K562 (cell line): ENCODE results near the gene GPR157. TPM values are rescaled to one million over a fixed set of nuclear protein-coding genes. Genes with fewer than 3 reads are reported as not detected.

Source experiments
- ATAC-seq: fragments of 200-7000 bp; cut with Tn5 transposase; 3 replicates; pipeline ENCODE4 v1.9.1; 2020; ENCODE audit warnings: moderate library complexity
- BruUV-seq: library from RNA; stranded (reverse); fragments of 400-500 nt; replicated peaks from 2 replicates; lab custom pipeline; 2021; lab: Mats Ljungman, UMichigan
- CTCF ChIA-PET: fragments of 300-600 bp; formaldehyde crosslinking; extraction: SDS; loops from one replicate; lab custom pipeline; 2021; ENCODE audit warnings: low intra/inter-chr PET ratio; lab: Yijun Ruan, JAX
- POLR2A ChIA-PET: fragments of 300-600, 350-650 bp; sonication (Branson Sonifier 250); formaldehyde crosslinking; extraction: SDS; loops from one replicate; lab custom pipeline; 2021; ENCODE audit warnings: antibody characterized with exemption, inconsistent platforms; lab: Yijun Ruan, JAX
- DNase-seq, 4 experiments: peaks; one replicate each; pipeline versions ENCODE4 v3.0.0 to v3.0.0-alpha.2; 2011 to 2018; ENCODE audit warnings: low spot score in 3 of 4, mixed read lengths in 3 of 4; ENCODE audit errors: extremely low read depth in 1 of 4
- FAIRE-seq: peaks from 2 replicates; lab custom pipeline; 2011; peaks lifted over from hg19 to GRCh38; lab: Jason Lieb, UNC
- H2AFZ ChIP-seq: 2 replicates; pipeline ENCODE4 v1.6.0; 2011; ENCODE audit warnings: low read depth, low read length, control low read depth, inconsistent platforms
- H3K27ac ChIP-seq: fragments of 200-600 bp; 3 replicates; pipeline ENCODE4 v1.8.0; 2011; ENCODE audit warnings: low read depth, mild to moderate bottlenecking, control low read depth, inconsistent platforms, low read length, moderate library complexity, mixed read lengths; ENCODE audit errors: extremely low read depth
- H3K27me3 ChIP-seq, 2 experiments: fragments of 300-600 bp in 1 of 2; 2 replicates in 1 of 2; 3 replicates in 1 of 2; pipeline versions ENCODE4 v1.6.0 to v1.8.0; 2011; ENCODE audit warnings: inconsistent platforms in 2 of 2, low read length in 2 of 2, mild to moderate bottlenecking in 1 of 2, mixed read lengths in 1 of 2, moderate library complexity in 1 of 2; ENCODE audit not compliant: control insufficient read depth in 2 of 2, insufficient read depth in 2 of 2
- H3K36me3 ChIP-seq: fragments of 300-600 bp; 3 replicates; pipeline ENCODE4 v1.8.0; 2011; ENCODE audit warnings: mild to moderate bottlenecking, low read length, inconsistent platforms; ENCODE audit not compliant: control insufficient read depth, insufficient read depth
- H3K4me1 ChIP-seq, 2 experiments: fragments of 200-600 bp in 1 of 2; replicated peaks in 1 of 2; 2 replicates in 1 of 2; 3 replicates in 1 of 2; pipeline versions ENCODE4 v1.5.1 to v1.8.0; 2011; ENCODE audit warnings: inconsistent platforms in 2 of 2, low read length in 2 of 2, mild to moderate bottlenecking in 1 of 2, mixed read lengths in 1 of 2, moderate library complexity in 1 of 2; ENCODE audit not compliant: control insufficient read depth in 2 of 2, insufficient read depth in 2 of 2
- H3K4me2 ChIP-seq: 2 replicates; pipeline ENCODE4 v1.6.1; 2011; ENCODE audit warnings: low read length, control low read depth, inconsistent platforms, mixed read lengths; ENCODE audit not compliant: insufficient read depth
- H3K4me3 ChIP-seq: fragments of 200-600 bp; sonication (generic), shearing (Covaris generic); 2 replicates; pipeline ENCODE4 v1.5.1; 2016; ENCODE audit warnings: control low read depth, inconsistent platforms
- H3K79me2 ChIP-seq: fragments of 200-600 bp; 3 replicates; pipeline ENCODE4 v1.8.0; 2011; ENCODE audit warnings: low read length, inconsistent platforms; ENCODE audit not compliant: control insufficient read depth, insufficient read depth
- H3K9ac ChIP-seq, 2 experiments: 2 replicates each; pipeline versions ENCODE4 v1.6.0 to v1.6.1; 2011; ENCODE audit warnings: low read depth in 2 of 2, low read length in 2 of 2, control low read depth in 1 of 2, inconsistent platforms in 1 of 2, mild to moderate bottlenecking in 1 of 2, mixed read lengths in 1 of 2; ENCODE audit not compliant: insufficient read depth in 1 of 2
- H3K9me1 ChIP-seq: one replicate; pipeline ENCODE4 v1.6.0; 2011; ENCODE audit warnings: inconsistent platforms, mild to moderate bottlenecking, low read length, moderate library complexity; ENCODE audit not compliant: control insufficient read depth, insufficient read depth
- H3K9me3 ChIP-seq: replicated peaks from 2 replicates; pipeline ENCODE4 v1.5.1; 2011; ENCODE audit warnings: low read depth, low read length, inconsistent platforms; ENCODE audit not compliant: control insufficient read depth, insufficient read depth
- H4K20me1 ChIP-seq: replicated peaks from 2 replicates; pipeline ENCODE4 v1.6.1; 2011; ENCODE audit warnings: low read length, inconsistent platforms, mixed read lengths; ENCODE audit not compliant: control insufficient read depth, insufficient read depth
- STAT5A ChIP-seq: IDR thresholded peaks from 2 replicates; pipeline ENCODE4 v1.6.1; 2012; ENCODE audit warnings: low read length, inconsistent platforms, borderline replicate concordance
- ZNF449 ChIP-seq: fragments of 250-450 bp; sonication (Bioruptor Pico); IDR thresholded peaks from 2 replicates; pipeline ENCODE4 v1.8.0; 2022; ENCODE audit warnings: moderate library complexity, mild to moderate bottlenecking, inconsistent platforms
- WGBS: fragments of 100-300 bp; shearing (Covaris generic); methylation state at CpG from one replicate; pipeline ENCODE4 v1.1.6; 2016; ENCODE audit warnings: low coverage, mixed read lengths; ENCODE audit not compliant: insufficient coverage; ENCODE audit errors: missing lambda C conversion rate; 5-methylcytosine and 5-hydroxymethylcytosine counted together
- in situ Hi-C: fragments of 300-500 bp; cut with MboI; formaldehyde crosslinking; loops from 4 replicates; pipeline ENCODE4 v1.15.0; 2018; ENCODE audit warnings: inconsistent platforms, mixed read lengths
- intact Hi-C: fragments of 100-400 bp; cut with micrococcal nuclease; formaldehyde crosslinking; loops from 2 replicates; pipeline ENCODE4 v1.14.2; 2022
- polyA plus RNA-seq, 8 experiments: library from polyadenylated mRNA; depleted of rRNA in 4 of 8; stranded (reverse) in 5 of 8; unstranded in 3 of 8; fragments of >200 nt; fragmentation: Nextera tagmentation in 2 of 8; fragmentation: Illumina TruSeq in 1 of 8; extraction: Ambion mirVana in 2 of 8; extraction: Trizol in 1 of 8; gene quantifications; 2 replicates each; pipeline versions ENCODE4 v1.2.1 to v1.2.3, GENCODE V29; 2011 to 2014; ENCODE audit warnings: inconsistent platforms in 1 of 8, missing spikeins in 1 of 8
- total RNA-seq, 7 experiments: library from RNA; depleted of rRNA in 6 of 7; stranded (reverse); fragments of >200 nt in 6 of 7; fragmentation: Illumina TruSeq in 2 of 7; extraction: Trizol in 2 of 7; gene quantifications; 2 replicates each; pipeline versions ENCODE4 v1.2.1 to v1.2.3, GENCODE V29; 2011 to 2021; ENCODE audit warnings: low replicate concordance in 1 of 7

Gene GPR157
- total and polyA plus RNA-seq, 9 of the 15 experiments (the other 6 are each of a cell fraction or from before 2014, with no cell fraction given), result 0.01 to 0.18 (median 0.04) TPM; not detected in 4

- DNase-seq, result no peak
- TF ChIP-seq STAT5A (no peak), ZNF449 (no peak)
- intact Hi-C loops (no loop called here), in situ Hi-C loops (no loop called here)
- FAIRE-seq, result no peak
- Histone ChIP-seq H3K4me2 (no peak overlapping the region), H4K20me1 (no peaks in the 10 kb centered on the region), H3K9me1 (no peaks in the 10 kb centered on the region), H3K27ac (no peak overlapping the region), H3K9me3 (no peaks in the 10 kb centered on the region), H3K79me2 (no peaks in the 10 kb centered on the region), H3K27me3 (peaks cover 48 to 67% of the 10 kb centered on the region in 2 experiments), H3K9ac (no peak overlapping the region), H3K36me3 (no peaks in the 10 kb centered on the region), H3K4me3 (no peak overlapping the region), H2AFZ (no peak overlapping the region), H3K4me1 (no peaks in the 10 kb centered on the region; a peak in 1 of 5 replicates)
- BruUV-seq, result no TSS peak
- CTCF ChIA-PET, result no interaction called here
- WGBS, result 1% methylated on average over 6 of the region's 6 CpGs
- POLR2A ChIA-PET, result interaction anchor here (0.7 kb wide), 1 partner anchor 11 kb away, joined by 3 read pairs; the partner anchor contains the start of gene SLC2A5
- no peak for ATAC-seq
Observed at GRCh38 chr1:9080705-9081291, 48.1 kb downstream of the GPR157 start.
